NB4 (cell line): ENCODE measurements around the gene BCL6.

Source experiments
- CTCF ChIP-seq: IDR thresholded peaks from one replicate; pipeline ENCODE4 v1.5.1; 2012; ENCODE audit warnings: low read depth, low read length
- POLR2A ChIP-seq: IDR thresholded peaks from 2 replicates; pipeline ENCODE4 v1.6.1; 2011; ENCODE audit warnings: mild to moderate bottlenecking; ENCODE audit not compliant: insufficient read length; ENCODE audit errors: extremely low read depth
- TF ChIP-seq, protein P1 (sequence below): IDR thresholded peaks from 2 replicates; pipeline ENCODE4 v1.6.1; 2011; ENCODE audit warnings: low read depth, low read length

- no peak for TF ChIP-seq POLR2A
- no peak for TF ChIP-seq CTCF
- TF ChIP-seq, protein P1, sequence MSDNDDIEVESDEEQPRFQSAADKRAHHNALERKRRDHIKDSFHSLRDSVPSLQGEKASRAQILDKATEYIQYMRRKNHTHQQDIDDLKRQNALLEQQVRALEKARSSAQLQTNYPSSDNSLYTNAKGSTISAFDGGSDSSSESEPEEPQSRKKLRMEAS = no peak
These were observed 9.4 kb downstream of the BCL6 start for GRCh38 chr3:187735837-187736236.
